ENCODE data around the gene BCAS1.

The BCAS1 gene

DNA sequence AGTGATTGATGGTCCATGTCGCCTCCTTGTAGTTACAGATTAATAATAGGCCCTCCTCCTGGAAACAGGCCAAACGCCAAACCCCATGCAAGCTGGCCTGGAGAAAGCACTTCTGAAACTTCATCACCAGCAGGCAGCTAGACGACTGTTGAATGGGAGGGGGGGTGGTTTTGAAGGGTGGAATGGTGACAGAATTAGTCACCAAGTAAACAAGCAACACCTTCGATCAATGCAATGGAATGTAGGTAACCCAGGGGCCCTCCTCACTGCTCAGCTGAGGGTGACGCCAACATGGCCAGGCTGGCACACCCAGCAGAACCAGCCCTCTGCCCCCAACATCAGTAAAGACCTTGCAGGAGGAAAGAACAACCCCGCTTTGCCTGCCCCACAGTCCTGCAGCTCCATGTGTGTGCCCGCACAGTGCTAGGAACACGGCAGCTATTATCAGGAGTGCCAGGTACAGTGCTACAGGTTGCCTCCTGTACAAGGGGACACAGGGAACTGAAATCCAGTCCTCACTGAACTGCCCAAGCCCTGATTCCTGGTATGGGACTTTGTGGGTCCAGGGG, 2.7 kb downstream of the BCAS1 start:
- Histone ChIP-seq H3K4me3 (ENCODE audit: low read depth, low read length) (no peak overlapping the region), H3K9me3 (ENCODE audit: control insufficient read depth, low read length) (no peaks in the 10 kb centered on the region), H3K4me2 (ENCODE audit: low read length) (no peak overlapping the region), H3K9ac (no peak overlapping the region), H3K36me3 (ENCODE audit: control insufficient read depth, insufficient read depth, low read length) (no peaks in the 10 kb centered on the region), H3K79me2 (no peaks in the 10 kb centered on the region), H3K27me3 (ENCODE audit: control insufficient read depth, insufficient read depth, low read length) (no peaks in the 10 kb centered on the region), H3K4me1 (no peaks in the 10 kb centered on the region), H2AFZ (no peak overlapping the region), H3K27ac (no peak overlapping the region)
- TF ChIP-seq, protein P1, sequence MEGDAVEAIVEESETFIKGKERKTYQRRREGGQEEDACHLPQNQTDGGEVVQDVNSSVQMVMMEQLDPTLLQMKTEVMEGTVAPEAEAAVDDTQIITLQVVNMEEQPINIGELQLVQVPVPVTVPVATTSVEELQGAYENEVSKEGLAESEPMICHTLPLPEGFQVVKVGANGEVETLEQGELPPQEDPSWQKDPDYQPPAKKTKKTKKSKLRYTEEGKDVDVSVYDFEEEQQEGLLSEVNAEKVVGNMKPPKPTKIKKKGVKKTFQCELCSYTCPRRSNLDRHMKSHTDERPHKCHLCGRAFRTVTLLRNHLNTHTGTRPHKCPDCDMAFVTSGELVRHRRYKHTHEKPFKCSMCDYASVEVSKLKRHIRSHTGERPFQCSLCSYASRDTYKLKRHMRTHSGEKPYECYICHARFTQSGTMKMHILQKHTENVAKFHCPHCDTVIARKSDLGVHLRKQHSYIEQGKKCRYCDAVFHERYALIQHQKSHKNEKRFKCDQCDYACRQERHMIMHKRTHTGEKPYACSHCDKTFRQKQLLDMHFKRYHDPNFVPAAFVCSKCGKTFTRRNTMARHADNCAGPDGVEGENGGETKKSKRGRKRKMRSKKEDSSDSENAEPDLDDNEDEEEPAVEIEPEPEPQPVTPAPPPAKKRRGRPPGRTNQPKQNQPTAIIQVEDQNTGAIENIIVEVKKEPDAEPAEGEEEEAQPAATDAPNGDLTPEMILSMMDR (IDR thresholded peaks at IDR 0.05): no peak

DNA sequence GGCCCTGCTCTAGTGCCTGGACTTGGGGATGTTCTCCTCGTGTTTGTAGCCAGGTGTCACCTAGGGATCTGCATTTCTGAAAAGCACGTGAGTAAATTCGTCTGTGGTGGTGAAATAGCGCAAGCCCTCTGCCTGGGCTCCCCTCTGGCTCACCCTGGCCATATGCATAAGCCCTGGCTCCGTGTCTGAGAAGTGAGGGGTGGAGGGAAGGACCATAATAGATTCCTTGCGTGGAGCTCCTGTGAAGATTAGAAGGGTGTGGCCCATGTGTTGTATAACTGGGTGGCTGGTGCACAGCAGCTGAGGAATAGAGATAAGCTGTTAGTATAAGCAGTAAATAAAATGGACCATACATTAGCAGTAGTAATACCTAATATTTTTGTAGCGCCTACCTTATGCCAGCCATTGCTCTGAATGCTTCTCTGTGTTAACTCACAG, 4.8 kb downstream of the BCAS1 start:
- Histone ChIP-seq H2AFZ (no peak overlapping the region), H3K79me2 (no peaks in the 10 kb centered on the region), H3K4me2 (ENCODE audit: low read length) (no peak overlapping the region), H3K9ac (no peak overlapping the region), H3K4me1 (no peaks in the 10 kb centered on the region), H3K36me3 (ENCODE audit: control insufficient read depth, insufficient read depth, low read length) (no peaks in the 10 kb centered on the region), H3K4me3 (ENCODE audit: low read depth, low read length) (no peak overlapping the region), H3K27ac (no peak overlapping the region), H3K27me3 (ENCODE audit: control insufficient read depth, insufficient read depth, low read length) (no peaks in the 10 kb centered on the region), H3K9me3 (ENCODE audit: control insufficient read depth, low read length) (no peaks in the 10 kb centered on the region)
- TF ChIP-seq, protein P1 (IDR thresholded peaks at IDR 0.05): no peak

DNA sequence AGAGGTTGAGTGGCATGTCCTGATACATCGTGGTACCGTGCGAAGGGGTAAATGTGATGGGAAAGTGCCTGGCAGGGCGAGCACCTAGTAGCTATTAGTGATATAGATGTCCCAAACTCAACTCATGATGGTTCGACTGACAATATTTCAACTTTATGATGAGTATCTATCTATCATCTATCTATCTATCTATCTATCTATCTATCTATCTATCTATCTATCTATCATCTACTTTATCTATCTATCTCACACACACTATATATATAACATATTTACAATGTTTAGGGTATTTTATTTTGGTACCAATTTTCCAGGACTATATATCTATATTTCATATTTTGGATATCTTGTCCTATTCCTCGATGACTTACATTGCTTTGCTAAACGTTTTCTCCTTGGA, 5.5 kb downstream of the BCAS1 start:
- H3K4me3 ChIP-seq (ENCODE audit: low read depth, low read length): no peak overlapping the region
- no peak overlapping the region for H3K9ac ChIP-seq
- H3K4me1 ChIP-seq: no peaks in the 10 kb centered on the region
- H3K9me3 ChIP-seq (ENCODE audit: control insufficient read depth, low read length): no peaks in the 10 kb centered on the region
- no peak overlapping the region for H3K27ac ChIP-seq
- TF ChIP-seq, protein P1 (IDR thresholded peaks at IDR 0.05): no peak
- H3K79me2 ChIP-seq: no peaks in the 10 kb centered on the region
- no peaks in the 10 kb centered on the region for H3K36me3 ChIP-seq (ENCODE audit: control insufficient read depth, insufficient read depth, low read length)
- no peak overlapping the region for H2AFZ ChIP-seq
- H3K27me3 ChIP-seq (ENCODE audit: control insufficient read depth, insufficient read depth, low read length): no peaks in the 10 kb centered on the region
- no peak overlapping the region for H3K4me2 ChIP-seq (ENCODE audit: low read length)

DNA sequence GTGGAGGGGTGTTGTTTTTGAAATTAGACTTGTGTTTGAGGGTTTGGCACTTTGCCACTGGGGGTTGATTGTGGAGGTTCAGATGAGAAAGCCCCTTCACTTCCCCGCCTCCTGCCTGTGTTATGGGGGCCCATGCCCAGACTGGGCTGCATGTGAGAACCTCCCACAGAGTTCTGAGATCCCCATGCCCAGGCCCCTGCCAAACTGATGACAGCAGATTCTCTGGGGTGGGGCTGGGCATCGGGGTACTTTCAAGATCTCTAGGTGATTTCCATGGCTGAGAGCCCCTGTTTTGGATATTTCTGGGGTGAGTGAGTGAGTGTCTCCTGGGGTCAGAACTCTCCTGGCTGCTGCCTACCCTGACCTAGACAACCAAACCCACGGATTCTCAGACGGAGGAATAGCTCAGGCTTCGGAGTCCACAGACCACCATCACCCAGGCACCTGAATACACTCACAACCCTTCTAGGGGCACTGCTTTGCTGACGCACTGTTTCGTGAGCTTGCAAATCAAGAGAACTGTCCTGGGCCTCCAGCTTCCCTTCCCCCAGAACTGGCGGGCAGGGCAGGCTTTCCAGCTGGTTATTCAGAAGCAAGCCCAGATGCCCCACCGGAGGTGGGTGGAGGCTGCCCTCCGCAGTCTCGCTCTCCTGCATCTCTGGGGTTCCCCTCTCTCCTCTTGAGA, 6.3 kb downstream of the BCAS1 start:
- Histone ChIP-seq H3K36me3 (ENCODE audit: control insufficient read depth, insufficient read depth, low read length) (no peaks in the 10 kb centered on the region), H3K27me3 (ENCODE audit: control insufficient read depth, insufficient read depth, low read length) (no peaks in the 10 kb centered on the region), H3K79me2 (no peaks in the 10 kb centered on the region), H3K4me2 (ENCODE audit: low read length) (no peak overlapping the region), H2AFZ (no peak overlapping the region), H3K9ac (no peak overlapping the region), H3K4me1 (no peaks in the 10 kb centered on the region), H3K4me3 (ENCODE audit: low read depth, low read length) (no peak overlapping the region), H3K9me3 (ENCODE audit: control insufficient read depth, low read length) (no peaks in the 10 kb centered on the region), H3K27ac (no peak overlapping the region)
- TF ChIP-seq, protein P1 (IDR thresholded peaks at IDR 0.05): no peak

DNA sequence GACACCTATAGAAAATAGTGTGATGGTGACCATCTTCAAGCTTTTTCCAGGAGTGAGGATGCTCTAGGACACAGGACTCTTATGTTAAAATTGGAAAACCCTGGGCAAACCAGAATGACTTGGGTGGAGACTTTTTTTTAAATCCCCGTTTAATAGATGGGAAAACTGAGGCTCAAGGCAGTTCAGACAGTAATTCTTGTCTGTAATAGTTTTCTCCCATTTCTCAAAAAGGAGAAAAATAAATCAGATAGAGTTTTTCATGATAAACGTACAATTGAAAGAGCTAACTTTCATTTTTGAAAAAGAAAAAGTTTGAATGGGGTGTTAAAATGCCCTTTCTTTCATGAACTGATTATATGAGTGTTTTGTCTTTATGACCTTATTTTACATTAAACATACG, 6.8 kb downstream of the BCAS1 start:
- Histone ChIP-seq H3K4me2 (ENCODE audit: low read length) (no peak overlapping the region), H3K9ac (no peak overlapping the region), H3K27ac (no peak overlapping the region), H2AFZ (no peak overlapping the region), H3K36me3 (ENCODE audit: control insufficient read depth, insufficient read depth, low read length) (no peaks in the 10 kb centered on the region), H3K4me3 (ENCODE audit: low read depth, low read length) (no peak overlapping the region), H3K9me3 (ENCODE audit: control insufficient read depth, low read length) (no peaks in the 10 kb centered on the region), H3K4me1 (no peaks in the 10 kb centered on the region), H3K27me3 (ENCODE audit: control insufficient read depth, insufficient read depth, low read length) (no peaks in the 10 kb centered on the region), H3K79me2 (no peaks in the 10 kb centered on the region)
- TF ChIP-seq, protein P1 (IDR thresholded peaks at IDR 0.05): no peak

All from parathyroid adenoma (tissue), 2 donors.